ENCODE measurements around the gene TYSND1. TPM values are rescaled to one million over a fixed set of nuclear protein-coding genes. Genes with fewer than 3 reads are reported as not detected.

TYSND1 gene
- total RNA-seq, 3 donors from 2014 or later, result 15.3 to 19.7 (median 15.8) TPM

- no peaks in the 10 kb centered on the region for H3K9me3 ChIP-seq
- no peaks in the 10 kb centered on the region for H3K4me1 ChIP-seq (ENCODE audit: low read depth)
- DNase-seq, result no peak
- no peak for ATAC-seq
- H3K4me3 ChIP-seq, result no peak overlapping the region
- H3K36me3 ChIP-seq (ENCODE audit: low read depth), result no peaks in the 10 kb centered on the region
- intact Hi-C loops (cut with DNase I, micrococcal nuclease), result no loop called here
- TF ChIP-seq, protein P1, sequence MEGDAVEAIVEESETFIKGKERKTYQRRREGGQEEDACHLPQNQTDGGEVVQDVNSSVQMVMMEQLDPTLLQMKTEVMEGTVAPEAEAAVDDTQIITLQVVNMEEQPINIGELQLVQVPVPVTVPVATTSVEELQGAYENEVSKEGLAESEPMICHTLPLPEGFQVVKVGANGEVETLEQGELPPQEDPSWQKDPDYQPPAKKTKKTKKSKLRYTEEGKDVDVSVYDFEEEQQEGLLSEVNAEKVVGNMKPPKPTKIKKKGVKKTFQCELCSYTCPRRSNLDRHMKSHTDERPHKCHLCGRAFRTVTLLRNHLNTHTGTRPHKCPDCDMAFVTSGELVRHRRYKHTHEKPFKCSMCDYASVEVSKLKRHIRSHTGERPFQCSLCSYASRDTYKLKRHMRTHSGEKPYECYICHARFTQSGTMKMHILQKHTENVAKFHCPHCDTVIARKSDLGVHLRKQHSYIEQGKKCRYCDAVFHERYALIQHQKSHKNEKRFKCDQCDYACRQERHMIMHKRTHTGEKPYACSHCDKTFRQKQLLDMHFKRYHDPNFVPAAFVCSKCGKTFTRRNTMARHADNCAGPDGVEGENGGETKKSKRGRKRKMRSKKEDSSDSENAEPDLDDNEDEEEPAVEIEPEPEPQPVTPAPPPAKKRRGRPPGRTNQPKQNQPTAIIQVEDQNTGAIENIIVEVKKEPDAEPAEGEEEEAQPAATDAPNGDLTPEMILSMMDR (IDR thresholded peaks at IDR 0.05), result no peak
These were observed 49.6 kb downstream of the TYSND1 start for GRCh38 chr10:70096705-70097420.

GRCh38 chr10:70096016-70096704 lies 50.3 kb downstream of the TYSND1 start:
- intact Hi-C loops (cut with DNase I, micrococcal nuclease), result no loop called here
- DNase-seq (no peak), ATAC-seq (no peak)
- H3K4me1 ChIP-seq (ENCODE audit: low read depth), result no peaks in the 10 kb centered on the region
- H3K9me3 ChIP-seq, result no peaks in the 10 kb centered on the region
- H3K4me3 ChIP-seq, result no peak overlapping the region
- H3K36me3 ChIP-seq (ENCODE audit: low read depth), result no peaks in the 10 kb centered on the region
- TF ChIP-seq, protein P1 (IDR thresholded peaks at IDR 0.05), result no peak

GRCh38 chr10:70094250-70094649 lies 52.2 kb downstream of the TYSND1 start:
- TF ChIP-seq, protein P1 (IDR thresholded peaks at IDR 0.05), result no peak
- DNase-seq (no peak), ATAC-seq (no peak)
- Histone ChIP-seq H3K36me3 (ENCODE audit: low read depth) (no peaks in the 10 kb centered on the region), H3K4me3 (no peak overlapping the region), H3K9me3 (no peaks in the 10 kb centered on the region), H3K4me1 (ENCODE audit: low read depth) (no peaks in the 10 kb centered on the region)
- intact Hi-C loops (cut with DNase I, micrococcal nuclease), result no loop called here

GRCh38 chr10:70093335-70093944 lies 53.1 kb downstream of the TYSND1 start:
- H3K4me1 ChIP-seq (ENCODE audit: low read depth), result no peaks in the 10 kb centered on the region
- TF ChIP-seq, protein P1 (IDR thresholded peaks at IDR 0.05), result no peak
- intact Hi-C loops (cut with DNase I, micrococcal nuclease), result no loop called here
- H3K4me3 ChIP-seq, result no peak overlapping the region
- no peaks in the 10 kb centered on the region for H3K36me3 ChIP-seq (ENCODE audit: low read depth)
- DNase-seq (no peak), ATAC-seq (peak; percentile 52)
- H3K9me3 ChIP-seq, result no peaks in the 10 kb centered on the region

- peak; percentile 33 for ATAC-seq
- no peak for DNase-seq
- intact Hi-C loops (cut with DNase I, micrococcal nuclease), result no loop called here
- Histone ChIP-seq H3K4me1 (ENCODE audit: low read depth) (no peaks in the 10 kb centered on the region), H3K4me3 (no peak overlapping the region), H3K9me3 (no peaks in the 10 kb centered on the region), H3K36me3 (ENCODE audit: low read depth) (no peaks in the 10 kb centered on the region)
- TF ChIP-seq, protein P1 (IDR thresholded peaks at IDR 0.05), result no peak
These were observed 54.1 kb downstream of the TYSND1 start for GRCh38 chr10:70092389-70092718.

Data from mucosa of descending colon (tissue), 3 donors.